OCI-LY3 (cell line): ENCODE data around the gene FBXO47.

Source experiments
- H2AFZ ChIP-seq: fragments of 200-600, 300-600 bp; shearing (Covaris generic); 2 replicates; pipeline ENCODE4 v1.6.0; 2014; ENCODE audit warnings: antibody characterized with exemption, low read depth, low read length
- H3K27ac ChIP-seq: fragments of 200-600, 300-600 bp; sonication (generic); 2 replicates; pipeline ENCODE4 v1.5.1; 2014; ENCODE audit warnings: mild to moderate bottlenecking, low read length, moderate library complexity, mixed read lengths
- H3K27me3 ChIP-seq: fragments of 200-600, 300-600 bp; sonication (generic); 2 replicates; pipeline ENCODE4 v1.6.1; 2014; ENCODE audit warnings: low read depth, low read length, mixed read lengths
- H3K36me3 ChIP-seq: fragments of 200-600, 300-600 bp; sonication (generic); replicated peaks from 2 replicates; pipeline ENCODE3; 2014; ENCODE audit warnings: low read depth, low read length, mixed read lengths
- H3K4me1 ChIP-seq: fragments of 300-600, 200-600 bp; sonication (generic); 2 replicates; pipeline ENCODE4 v1.6.1; 2014; ENCODE audit warnings: low read length, mixed read lengths
- H3K4me2 ChIP-seq: fragments of 200-600, 300-600 bp; sonication (generic); 2 replicates; pipeline ENCODE4 v1.6.1; 2014; ENCODE audit warnings: low read length, mixed read lengths
- H3K4me3 ChIP-seq: fragments of 300-600, 200-600 bp; sonication (generic); 2 replicates; pipeline ENCODE4 v1.5.1; 2014; ENCODE audit warnings: antibody characterized with exemption, mild to moderate bottlenecking, low read length, moderate library complexity
- H3K79me2 ChIP-seq: fragments of 300-600, 200-600 bp; shearing (Covaris generic); 2 replicates; pipeline ENCODE4 v1.6.1; 2014; ENCODE audit warnings: mild to moderate bottlenecking, low read length, mixed read lengths
- H3K9ac ChIP-seq: fragments of 300-600, 200-600 bp; shearing (Covaris generic); 2 replicates; pipeline ENCODE4 v1.6.0; 2014; ENCODE audit warnings: mild to moderate bottlenecking, low read length, moderate library complexity
- H3K9me3 ChIP-seq: fragments of 200-600, 300-600 bp; shearing (Covaris generic); 2 replicates; pipeline ENCODE4 v1.6.1; 2014; ENCODE audit warnings: low read length, mixed read lengths; ENCODE audit not compliant: insufficient read depth
- H4K20me1 ChIP-seq: fragments of 200-600, 300-600 bp; sonication (generic); 2 replicates; pipeline ENCODE4 v1.6.1; 2016; ENCODE audit warnings: low read length, mixed read lengths; ENCODE audit not compliant: insufficient read depth
- EZH2phosphoT487 ChIP-seq: fragments of 200-600 bp; shearing (Covaris generic); IDR thresholded peaks from 2 replicates; pipeline ENCODE4 v1.6.1; 2018; ENCODE audit warnings: antibody characterized with exemption, mixed run types, low read depth
- TF ChIP-seq, protein P1 (sequence below): fragments of 200-600, 300-600 bp; sonication (generic); IDR thresholded peaks from 2 replicates; pipeline ENCODE4 v1.5.1; 2014; ENCODE audit warnings: antibody characterized with exemption, low read length, low read depth

Gene FBXO47

GRCh38 chr17:38899421-38899820 is 67.8 kb downstream of the FBXO47 start:
- H4K20me1 ChIP-seq = no peaks in the 10 kb centered on the region
- peak overlapping the region; percentile 90 for H3K27ac ChIP-seq
- no peak overlapping the region for H2AFZ ChIP-seq
- H3K36me3 ChIP-seq = peaks cover 38% of the 10 kb centered on the region
- H3K9me3 ChIP-seq = no peaks in the 10 kb centered on the region
- H3K4me1 ChIP-seq = peaks cover 26% of the 10 kb centered on the region
- no peaks in the 10 kb centered on the region for H3K79me2 ChIP-seq
- H3K27me3 ChIP-seq = no peaks in the 10 kb centered on the region
- TF ChIP-seq, protein P1, sequence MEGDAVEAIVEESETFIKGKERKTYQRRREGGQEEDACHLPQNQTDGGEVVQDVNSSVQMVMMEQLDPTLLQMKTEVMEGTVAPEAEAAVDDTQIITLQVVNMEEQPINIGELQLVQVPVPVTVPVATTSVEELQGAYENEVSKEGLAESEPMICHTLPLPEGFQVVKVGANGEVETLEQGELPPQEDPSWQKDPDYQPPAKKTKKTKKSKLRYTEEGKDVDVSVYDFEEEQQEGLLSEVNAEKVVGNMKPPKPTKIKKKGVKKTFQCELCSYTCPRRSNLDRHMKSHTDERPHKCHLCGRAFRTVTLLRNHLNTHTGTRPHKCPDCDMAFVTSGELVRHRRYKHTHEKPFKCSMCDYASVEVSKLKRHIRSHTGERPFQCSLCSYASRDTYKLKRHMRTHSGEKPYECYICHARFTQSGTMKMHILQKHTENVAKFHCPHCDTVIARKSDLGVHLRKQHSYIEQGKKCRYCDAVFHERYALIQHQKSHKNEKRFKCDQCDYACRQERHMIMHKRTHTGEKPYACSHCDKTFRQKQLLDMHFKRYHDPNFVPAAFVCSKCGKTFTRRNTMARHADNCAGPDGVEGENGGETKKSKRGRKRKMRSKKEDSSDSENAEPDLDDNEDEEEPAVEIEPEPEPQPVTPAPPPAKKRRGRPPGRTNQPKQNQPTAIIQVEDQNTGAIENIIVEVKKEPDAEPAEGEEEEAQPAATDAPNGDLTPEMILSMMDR = no peak
- no peak for TF ChIP-seq EZH2phosphoT487
- peak overlapping the region; percentile 77; the same call in 1 of the 2 replicates for H3K9ac ChIP-seq
- peak overlapping the region; percentile 54 for H3K4me3 ChIP-seq
- peak overlapping the region; percentile 87 for H3K4me2 ChIP-seq

- Histone ChIP-seq H3K9ac (peak overlapping the region; percentile 77), H3K79me2 (no peaks in the 10 kb centered on the region), H4K20me1 (no peaks in the 10 kb centered on the region), H3K27ac (peak overlapping the region; percentile 90), H3K4me1 (peaks cover 26% of the 10 kb centered on the region), H3K4me3 (peak overlapping the region; percentile 54), H2AFZ (peak overlapping the region; percentile 50; the same call in 1 of the 2 replicates), H3K9me3 (no peaks in the 10 kb centered on the region), H3K27me3 (no peaks in the 10 kb centered on the region), H3K36me3 (peaks cover 41% of the 10 kb centered on the region), H3K4me2 (peak overlapping the region; percentile 87)
- TF ChIP-seq EZH2phosphoT487 = no peak
- TF ChIP-seq, protein P1 = no peak
Observed at GRCh38 chr17:38898812-38899348, 68.3 kb downstream of the FBXO47 start.

- Histone ChIP-seq H3K9me3 (no peaks in the 10 kb centered on the region), H2AFZ (peak overlapping the region; percentile 50; the same call in 1 of the 2 replicates), H3K4me3 (peak overlapping the region; percentile 54), H3K4me2 (peak overlapping the region; percentile 87), H3K36me3 (peaks cover 35% of the 10 kb centered on the region), H3K4me1 (peaks cover 26% of the 10 kb centered on the region), H3K27me3 (no peaks in the 10 kb centered on the region), H3K9ac (peak overlapping the region; percentile 77), H4K20me1 (no peaks in the 10 kb centered on the region), H3K27ac (peak overlapping the region; percentile 90), H3K79me2 (no peaks in the 10 kb centered on the region)
- TF ChIP-seq, protein P1 = no peak
- TF ChIP-seq EZH2phosphoT487 = no peak
Observed at GRCh38 chr17:38898291-38898679, 68.9 kb downstream of the FBXO47 start.

DNA sequence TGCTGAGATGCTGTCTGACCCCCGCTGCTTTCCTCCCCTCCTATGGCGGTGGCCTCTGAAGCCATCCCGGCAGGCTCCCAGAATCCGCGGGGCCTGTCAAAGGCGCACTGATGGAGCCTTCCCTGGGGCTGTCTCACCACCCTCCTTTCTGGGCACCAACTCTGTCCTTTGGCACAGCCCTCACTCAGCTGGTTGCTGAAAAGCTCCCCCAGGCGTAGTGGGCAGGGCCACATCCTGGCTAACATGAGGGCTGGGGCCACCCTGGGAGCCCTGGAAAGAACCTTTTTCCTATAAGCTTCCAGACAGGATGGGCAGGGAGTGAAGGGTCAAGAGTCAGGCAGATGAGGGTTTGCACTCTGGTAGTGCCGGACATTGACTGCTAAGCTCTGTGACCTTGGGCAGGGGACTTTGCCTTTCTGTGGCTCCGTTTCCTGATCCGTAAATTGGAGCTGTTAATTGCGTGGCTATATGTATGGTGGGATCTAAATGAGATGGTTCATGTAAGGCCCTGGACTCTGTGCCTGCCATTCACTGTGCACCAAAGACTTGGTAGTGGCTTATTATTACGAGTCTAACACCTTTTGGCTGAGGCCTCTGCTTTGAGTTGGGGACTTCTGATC is 69.4 kb downstream of the FBXO47 start:
- Histone ChIP-seq H3K4me1 (peaks cover 30% of the 10 kb centered on the region), H3K79me2 (no peaks in the 10 kb centered on the region), H3K9ac (peak overlapping the region; percentile 77; the same call in 1 of the 2 replicates), H2AFZ (no peak overlapping the region), H3K27ac (peak overlapping the region; percentile 90), H3K36me3 (peaks cover 36% of the 10 kb centered on the region), H3K4me2 (peak overlapping the region; percentile 87), H3K4me3 (no peak overlapping the region), H4K20me1 (no peaks in the 10 kb centered on the region), H3K27me3 (no peaks in the 10 kb centered on the region), H3K9me3 (no peaks in the 10 kb centered on the region)
- TF ChIP-seq EZH2phosphoT487 = no peak
- TF ChIP-seq, protein P1 = no peak
